PC-9 (cell line): ENCODE measurements around the gene FAM169A.

ENCODE experiments used
- EZH2 ChIP-seq: fragments of 200-600 bp; sonication (generic); IDR thresholded peaks from 2 replicates; pipeline ENCODE4 v1.8.0; 2017; ENCODE audit warnings: antibody characterized with exemption, low read depth
- TF ChIP-seq, protein P1 (sequence below): fragments of 200-600 bp; sonication (generic); conservative IDR thresholded peaks from 2 replicates; pipeline ENCODE4 v1.6.1; 2017; ENCODE audit warnings: mixed run types, antibody characterized with exemption, mild to moderate bottlenecking, moderate library complexity

DNA sequence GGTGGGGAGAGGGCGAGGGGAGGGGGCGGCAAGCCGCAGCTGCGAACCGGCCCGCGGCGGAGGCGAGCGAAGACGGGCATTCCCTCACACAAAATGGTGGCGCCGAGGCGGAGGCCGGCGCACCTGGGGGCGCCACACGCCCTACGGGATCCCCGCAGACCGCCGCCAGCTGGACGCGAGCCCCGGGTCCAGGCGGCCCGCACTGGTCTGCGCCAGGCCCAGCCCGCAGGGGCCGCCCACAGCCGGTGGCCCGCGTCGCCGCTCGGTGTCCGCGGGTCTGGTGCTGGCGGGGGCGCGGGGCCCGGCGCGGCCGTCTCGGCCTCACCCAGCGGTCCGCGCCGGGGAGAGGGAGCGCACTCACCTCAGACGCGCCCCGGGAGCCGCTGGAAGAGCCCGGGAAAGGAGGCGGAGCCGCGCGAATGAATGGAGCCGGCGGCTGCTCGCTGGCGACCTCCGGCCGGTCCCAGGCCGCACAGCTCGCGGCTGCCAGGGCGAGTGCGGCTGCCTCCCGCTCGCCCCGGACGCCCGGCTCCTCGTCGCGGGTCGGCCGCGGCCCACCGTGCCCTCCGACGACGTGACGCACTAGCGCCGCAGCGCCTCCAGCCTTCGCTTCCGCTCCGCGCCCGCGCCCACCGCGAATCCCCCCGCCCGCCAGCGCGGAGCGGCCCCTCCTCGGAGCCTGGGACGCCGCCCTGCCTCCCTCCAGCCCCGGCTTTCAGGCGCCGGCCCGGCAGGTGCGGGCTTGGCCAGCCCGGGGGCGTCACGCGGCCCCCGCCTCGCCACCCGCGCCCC lies at the start of gene FAM169A:
- TF ChIP-seq, protein P1, sequence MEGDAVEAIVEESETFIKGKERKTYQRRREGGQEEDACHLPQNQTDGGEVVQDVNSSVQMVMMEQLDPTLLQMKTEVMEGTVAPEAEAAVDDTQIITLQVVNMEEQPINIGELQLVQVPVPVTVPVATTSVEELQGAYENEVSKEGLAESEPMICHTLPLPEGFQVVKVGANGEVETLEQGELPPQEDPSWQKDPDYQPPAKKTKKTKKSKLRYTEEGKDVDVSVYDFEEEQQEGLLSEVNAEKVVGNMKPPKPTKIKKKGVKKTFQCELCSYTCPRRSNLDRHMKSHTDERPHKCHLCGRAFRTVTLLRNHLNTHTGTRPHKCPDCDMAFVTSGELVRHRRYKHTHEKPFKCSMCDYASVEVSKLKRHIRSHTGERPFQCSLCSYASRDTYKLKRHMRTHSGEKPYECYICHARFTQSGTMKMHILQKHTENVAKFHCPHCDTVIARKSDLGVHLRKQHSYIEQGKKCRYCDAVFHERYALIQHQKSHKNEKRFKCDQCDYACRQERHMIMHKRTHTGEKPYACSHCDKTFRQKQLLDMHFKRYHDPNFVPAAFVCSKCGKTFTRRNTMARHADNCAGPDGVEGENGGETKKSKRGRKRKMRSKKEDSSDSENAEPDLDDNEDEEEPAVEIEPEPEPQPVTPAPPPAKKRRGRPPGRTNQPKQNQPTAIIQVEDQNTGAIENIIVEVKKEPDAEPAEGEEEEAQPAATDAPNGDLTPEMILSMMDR: no peak
- no peak for TF ChIP-seq EZH2
